Liver (tissue), 9 donors: Measurements from ENCODE around the gene ZC3H12D. TPM values are rescaled to one million over a fixed set of nuclear protein-coding genes. Genes with fewer than 3 reads are reported as not detected.
"Not testable (repeated sequence)": the region's sequence is repeated elsewhere in the genome, so short reads cannot be mapped to it uniquely, and the experiment has no call there.

ENCODE experiments used
- DNase-seq: peaks from one replicate; pipeline ENCODE4 v3.0.0-alpha.2; 2017; ENCODE audit warnings: low spot score
- H3K27ac ChIP-seq, 2 donors: one replicate each; pipeline ENCODE4 v1.7.0; 2013; ENCODE audit warnings: inconsistent platforms in 2 of 2, low read length in 2 of 2, control low read depth in 1 of 2, low read depth in 1 of 2, mild to moderate bottlenecking in 1 of 2
- H3K27me3 ChIP-seq, 4 donors: one replicate each; pipeline versions ENCODE4 v1.6.1 to v1.7.0; 2013; ENCODE audit warnings: low read length in 3 of 4, inconsistent platforms in 1 of 4, mild to moderate bottlenecking in 1 of 4, moderate library complexity in 1 of 4; ENCODE audit not compliant: control insufficient read depth in 4 of 4, insufficient read depth in 4 of 4
- H3K36me3 ChIP-seq, 4 donors: one replicate each; pipeline versions ENCODE4 v1.6.1 to v1.7.0; 2013; ENCODE audit warnings: low read length in 3 of 4, mild to moderate bottlenecking in 3 of 4, low read depth in 1 of 4, moderate library complexity in 1 of 4; ENCODE audit not compliant: control insufficient read depth in 4 of 4, insufficient read depth in 3 of 4
- H3K4me1 ChIP-seq, 4 donors: one replicate each; pipeline versions ENCODE4 v1.6.1 to v1.7.0; 2013; ENCODE audit warnings: low read length in 3 of 4, mild to moderate bottlenecking in 3 of 4, moderate library complexity in 1 of 4; ENCODE audit not compliant: control insufficient read depth in 4 of 4, insufficient read depth in 4 of 4
- H3K4me3 ChIP-seq, 3 donors: one replicate each; pipeline versions ENCODE4 v1.6.1 to v1.7.0; 2013; ENCODE audit warnings: low read length in 3 of 3, control low read depth in 1 of 3, low read depth in 1 of 3, mild to moderate bottlenecking in 1 of 3
- H3K9ac ChIP-seq, 2 donors: one replicate each; pipeline ENCODE4 v1.7.0; 2013; ENCODE audit warnings: low read length in 2 of 2, mild to moderate bottlenecking in 2 of 2, moderate library complexity in 2 of 2, control low read depth in 1 of 2, low read depth in 1 of 2
- H3K9me3 ChIP-seq, 4 donors: one replicate each; pipeline versions ENCODE4 v1.6.1 to v1.7.0; 2013; ENCODE audit warnings: low read length in 3 of 4; ENCODE audit not compliant: control insufficient read depth in 4 of 4
- ATF3 ChIP-seq: IDR thresholded peaks from 2 replicates; pipeline ENCODE4 v1.6.1; 2016; ENCODE audit warnings: antibody characterized with exemption
- CTCF ChIP-seq: fragments of 150-350 bp; IDR thresholded peaks from 2 replicates; pipeline ENCODE4 v1.5.1; 2017; ENCODE audit warnings: improper control_type of control experiment, low read depth, low read length; ENCODE audit not compliant: missing input control
- EGR1 ChIP-seq, 2 donors: IDR thresholded peaks; 2 replicates each; pipeline ENCODE4 v1.6.1; 2016 to 2018; ENCODE audit warnings: antibody characterized with exemption in 2 of 2, low read depth in 2 of 2
- FOXA1 ChIP-seq: IDR thresholded peaks from 2 replicates; pipeline ENCODE4 v1.6.1; 2016; ENCODE audit warnings: antibody characterized with exemption
- FOXA2 ChIP-seq: IDR thresholded peaks from 2 replicates; pipeline ENCODE4 v1.6.1; 2016; ENCODE audit warnings: antibody characterized with exemption
- GABPA ChIP-seq, 2 donors: IDR thresholded peaks in 1 of 2; conservative IDR thresholded peaks in 1 of 2; 2 replicates each; pipeline ENCODE4 v1.6.1; 2016; ENCODE audit warnings: antibody characterized with exemption in 2 of 2, mild to moderate bottlenecking in 1 of 2, moderate library complexity in 1 of 2
- HNF4A ChIP-seq, 2 donors: conservative IDR thresholded peaks; 2 replicates each; pipeline ENCODE4 v1.6.1; 2016; ENCODE audit warnings: antibody characterized with exemption in 2 of 2, mild to moderate bottlenecking in 2 of 2
- HNF4G ChIP-seq: IDR thresholded peaks from 2 replicates; pipeline ENCODE4 v1.6.1; 2016; ENCODE audit warnings: antibody characterized with exemption
- JUND ChIP-seq, 2 donors: IDR thresholded peaks; 2 replicates each; pipeline ENCODE4 v1.6.1; 2016; ENCODE audit warnings: antibody characterized with exemption in 2 of 2
- MAX ChIP-seq: IDR thresholded peaks from 2 replicates; pipeline ENCODE4 v1.6.1; 2016; ENCODE audit warnings: antibody characterized with exemption
- NR2F2 ChIP-seq: IDR thresholded peaks from 2 replicates; pipeline ENCODE4 v1.6.1; 2016; ENCODE audit warnings: antibody characterized with exemption
- RAD21 ChIP-seq, 2 donors: IDR thresholded peaks; 2 replicates each; pipeline ENCODE4 v1.6.1; 2016; ENCODE audit warnings: antibody characterized with exemption in 2 of 2, mild to moderate bottlenecking in 2 of 2
- REST ChIP-seq: IDR thresholded peaks from 2 replicates; pipeline ENCODE4 v1.6.1; 2016; ENCODE audit warnings: antibody characterized with exemption, mild to moderate bottlenecking
- RXRA ChIP-seq, 2 donors: IDR thresholded peaks; 2 replicates each; pipeline ENCODE4 v1.6.1; 2017 to 2018; ENCODE audit warnings: antibody characterized with exemption in 2 of 2, mild to moderate bottlenecking in 1 of 2
- SP1 ChIP-seq: IDR thresholded peaks from 2 replicates; pipeline ENCODE4 v1.6.1; 2018; ENCODE audit warnings: antibody characterized with exemption, mild to moderate bottlenecking
- TAF1 ChIP-seq: conservative IDR thresholded peaks from 2 replicates; pipeline ENCODE4 v1.6.1; 2016; ENCODE audit warnings: antibody characterized with exemption, mild to moderate bottlenecking
- YY1 ChIP-seq: IDR thresholded peaks from 2 replicates; pipeline ENCODE4 v1.6.1; 2016; ENCODE audit warnings: antibody characterized with exemption, mild to moderate bottlenecking
- ZBTB33 ChIP-seq: IDR thresholded peaks from 2 replicates; pipeline ENCODE4 v1.6.1; 2016; ENCODE audit warnings: antibody characterized with exemption
- WGBS: extraction: QIAGEN DNeasy Blood & Tissue Kit; methylation state at CpG from one replicate; pipeline ENCODE4 v1.1.7; 2013; 5-methylcytosine and 5-hydroxymethylcytosine counted together
- polyA plus RNA-seq, 2 donors: library from polyadenylated mRNA; stranded (reverse) in 1 of 2; unstranded in 1 of 2; fragments of 200-250 nt in 1 of 2; fragments of >200 nt in 1 of 2; fragmentation: Nextera tagmentation in 1 of 2; extraction: Ambion mirVana in 1 of 2; gene quantifications; one replicate each; pipeline versions ENCODE4 v1.2.1 to v1.2.3, GENCODE V29; 2013 to 2015
- total RNA-seq, 2 donors: library from RNA; depleted of rRNA; stranded (reverse); fragments of >200 nt; gene quantifications; one replicate each; pipeline ENCODE4 v1.2.3, GENCODE V29; 2014
- donor health status: healthy.
- donor health status: healthy.
- donor health status: healthy.
- donor health status: healthy.
- donor health status: healthy.

ZC3H12D gene
- total and polyA plus RNA-seq, 4 donors: 0.07 to 1.4 (median 0.84) TPM

- H3K27ac ChIP-seq, H3K27me3 ChIP-seq, H3K9ac ChIP-seq, H3K36me3 ChIP-seq, H3K9me3 ChIP-seq, H3K4me3 ChIP-seq, H3K4me1 ChIP-seq, DNase-seq: not testable (repeated sequence)
- WGBS: 90% methylated on average over 7 of the region's 7 CpGs
These were observed 22.1 kb downstream of the ZC3H12D start for GRCh38 chr6:149462712-149463111.

GRCh38 chr6:149461670-149462069 lies 23.1 kb downstream of the ZC3H12D start:
- no peak overlapping the region for H3K4me3 ChIP-seq
- H3K9ac ChIP-seq: no peak overlapping the region
- TF ChIP-seq NR2F2: no peak
- no peak for TF ChIP-seq REST
- TF ChIP-seq JUND (IDR thresholded peaks at IDR 0.05): no peak
- no peak for TF ChIP-seq FOXA2
- TF ChIP-seq YY1: no peak
- TF ChIP-seq TAF1: no peak
- no peak for TF ChIP-seq SP1
- TF ChIP-seq HNF4A (conservative IDR thresholded peaks at IDR 0.05): no peak
- TF ChIP-seq GABPA (IDR thresholded peaks at IDR 0.05 in 1 of 2, conservative IDR thresholded peaks at IDR 0.05 in 1 of 2): no peak
- TF ChIP-seq HNF4G: no peak
- TF ChIP-seq EGR1 (IDR thresholded peaks at IDR 0.05; ENCODE audit: low read depth in 2 of 2): no peak
- no peak for TF ChIP-seq ATF3
- no peak for TF ChIP-seq FOXA1
- no peak for TF ChIP-seq MAX
- TF ChIP-seq CTCF: no peak
- TF ChIP-seq ZBTB33: no peak
- TF ChIP-seq RXRA (IDR thresholded peaks at IDR 0.05): no peak
- no peak for TF ChIP-seq RAD21 (IDR thresholded peaks at IDR 0.05)
- H3K9me3 ChIP-seq: no peaks in the 10 kb centered on the region
- 82% methylated on average over 5 of the region's 5 CpGs for WGBS
- peaks cover 0 to 4% (median 0%) of the 10 kb centered on the region in 4 donors for H3K4me1 ChIP-seq
- no peak overlapping the region for H3K27ac ChIP-seq
- no peaks in the 10 kb centered on the region for H3K27me3 ChIP-seq
- DNase-seq: no peak
- no peaks in the 10 kb centered on the region for H3K36me3 ChIP-seq

- not testable (repeated sequence) for H3K4me1 ChIP-seq, H3K36me3 ChIP-seq, DNase-seq, H3K27ac ChIP-seq, H3K9me3 ChIP-seq, H3K4me3 ChIP-seq, H3K27me3 ChIP-seq, H3K9ac ChIP-seq
- whole genome bisulfite sequencing: 84% methylated on average over 3 of the region's 3 CpGs
These were observed 24.6 kb downstream of the ZC3H12D start for GRCh38 chr6:149460249-149460648.
